ENCODE data around the gene EPB42. TPM values are rescaled to one million over a fixed set of nuclear protein-coding genes. Genes with fewer than 3 reads are reported as not detected.
"Not testable (repeated sequence)": the region's sequence is repeated elsewhere in the genome, so short reads cannot be mapped to it uniquely, and the experiment has no call there.

Gene EPB42
- total RNA-seq, 1 experiment from 2014 or later = not detected

DNA sequence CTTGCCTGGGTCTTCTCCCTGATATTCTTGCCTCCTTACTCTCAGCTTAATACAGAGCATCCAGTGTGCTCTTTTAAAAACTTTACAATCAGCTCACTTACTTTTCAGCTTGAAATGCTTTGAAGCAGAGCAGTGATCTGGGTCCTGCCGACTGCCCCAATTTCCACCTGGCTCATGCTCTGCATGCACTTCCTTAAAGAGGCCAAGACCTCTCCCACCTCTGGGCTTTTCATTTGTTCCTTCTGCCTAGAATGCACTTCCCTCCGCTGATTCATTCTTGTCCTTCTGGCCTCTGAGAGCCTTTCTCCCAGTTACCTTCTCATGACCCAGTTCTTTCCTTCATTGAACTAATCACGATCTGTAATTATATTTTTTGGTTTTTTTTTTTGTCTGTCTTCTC lies 37.5 kb downstream of the EPB42 start:
- POLR2A ChIA-PET (ENCODE audit: unreplicated experiment) = interaction anchor here (0.5 kb wide), 1 partner anchor 947 kb away, joined by 3 read pairs; no protein-coding TSS in a partner anchor

DNA sequence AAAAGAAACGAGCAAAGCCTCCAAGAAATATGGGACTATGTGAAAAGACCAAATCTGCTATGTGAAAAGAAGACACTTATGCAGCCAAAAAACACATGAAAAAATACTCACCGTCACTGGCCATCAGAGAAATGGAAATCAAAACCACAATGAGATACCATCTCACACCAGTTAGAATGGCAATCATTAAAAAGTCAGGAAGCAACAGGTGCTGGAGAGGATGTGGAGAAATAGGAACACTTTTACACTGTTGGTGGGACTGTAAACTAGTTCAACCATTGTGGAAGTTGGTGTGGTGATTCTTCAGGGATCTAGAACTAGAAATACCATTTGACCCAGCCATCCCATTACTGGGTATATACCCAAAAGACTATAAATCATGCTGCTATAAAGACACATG lies 43.7 kb downstream of the EPB42 start:
- intact Hi-C loops (cut with micrococcal nuclease); ATAC-seq; H3K9me2 ChIP-seq (replicated peaks; ENCODE audit: low read length); H3K79me2 ChIP-seq (ENCODE audit: low read length); POLR2A ChIA-PET (ENCODE audit: unreplicated experiment); BruUV-seq (replicated peaks); DNase-seq; H3K4me1 ChIP-seq (ENCODE audit: insufficient read depth, low read length); H3K9ac ChIP-seq (ENCODE audit: low read length); H3K27ac ChIP-seq (ENCODE audit: low read length); H3F3A ChIP-seq (ENCODE audit: low read length, unreplicated experiment); H3K36me3 ChIP-seq (ENCODE audit: low read depth, low read length); H3K9me3 ChIP-seq (ENCODE audit: low read length); H3K4me2 ChIP-seq (ENCODE audit: low read length); H3K4me3 ChIP-seq (ENCODE audit: low read length); H4K20me1 ChIP-seq (ENCODE audit: low read length); H3K27me3 ChIP-seq (ENCODE audit: low read length); H2AFZ ChIP-seq (ENCODE audit: low read length); CTCF ChIA-PET: not testable (repeated sequence)

More for the DNA sequence above, 37.5 kb downstream of the EPB42 start:
- intact Hi-C loops (cut with micrococcal nuclease) = loop anchor here (10.0 kb wide), 2 partner anchors 78 to 478 kb away; partner anchors contain the start of gene UBR1
- H3K4me1 ChIP-seq (ENCODE audit: insufficient read depth, low read length) = peaks cover 24% of the 10 kb centered on the region
- no peaks in the 10 kb centered on the region for H3K9me2 ChIP-seq (replicated peaks; ENCODE audit: low read length)
- ATAC-seq (no peak), DNase-seq (no peak)
- no peak overlapping the region for H3K4me2 ChIP-seq (ENCODE audit: low read length)
- H3K9ac ChIP-seq (ENCODE audit: low read length) = no peak overlapping the region
- H3K27me3 ChIP-seq (ENCODE audit: low read length) = no peaks in the 10 kb centered on the region
- peaks cover 6% of the 10 kb centered on the region; the same call in 1 of the 2 replicates for H3K79me2 ChIP-seq (ENCODE audit: low read length)
- H2AFZ ChIP-seq (ENCODE audit: low read length) = no peak overlapping the region
- BruUV-seq (replicated peaks) = no TSS peak
- H3K4me3 ChIP-seq (ENCODE audit: low read length) = no peak overlapping the region
- no peaks in the 10 kb centered on the region; the same call in 1 of the 2 replicates for H3K36me3 ChIP-seq (ENCODE audit: low read depth, low read length)
- H4K20me1 ChIP-seq (ENCODE audit: low read length) = no peaks in the 10 kb centered on the region
- H3K9me3 ChIP-seq (ENCODE audit: low read length) = no peaks in the 10 kb centered on the region
- H3K27ac ChIP-seq (ENCODE audit: low read length) = no peak overlapping the region
- H3F3A ChIP-seq (ENCODE audit: low read length, unreplicated experiment) = no peaks in the 10 kb centered on the region
- CTCF ChIA-PET = no interaction called here
- TF ChIP-seq EZH2phosphoT487 (IDR thresholded peaks at IDR 0.05; ENCODE audit: borderline replicate concordance, low read length) (no peak), EZH2 (IDR thresholded peaks at IDR 0.05; ENCODE audit: low read length, unreplicated experiment) (no peak)
- TF ChIP-seq, protein P1, sequence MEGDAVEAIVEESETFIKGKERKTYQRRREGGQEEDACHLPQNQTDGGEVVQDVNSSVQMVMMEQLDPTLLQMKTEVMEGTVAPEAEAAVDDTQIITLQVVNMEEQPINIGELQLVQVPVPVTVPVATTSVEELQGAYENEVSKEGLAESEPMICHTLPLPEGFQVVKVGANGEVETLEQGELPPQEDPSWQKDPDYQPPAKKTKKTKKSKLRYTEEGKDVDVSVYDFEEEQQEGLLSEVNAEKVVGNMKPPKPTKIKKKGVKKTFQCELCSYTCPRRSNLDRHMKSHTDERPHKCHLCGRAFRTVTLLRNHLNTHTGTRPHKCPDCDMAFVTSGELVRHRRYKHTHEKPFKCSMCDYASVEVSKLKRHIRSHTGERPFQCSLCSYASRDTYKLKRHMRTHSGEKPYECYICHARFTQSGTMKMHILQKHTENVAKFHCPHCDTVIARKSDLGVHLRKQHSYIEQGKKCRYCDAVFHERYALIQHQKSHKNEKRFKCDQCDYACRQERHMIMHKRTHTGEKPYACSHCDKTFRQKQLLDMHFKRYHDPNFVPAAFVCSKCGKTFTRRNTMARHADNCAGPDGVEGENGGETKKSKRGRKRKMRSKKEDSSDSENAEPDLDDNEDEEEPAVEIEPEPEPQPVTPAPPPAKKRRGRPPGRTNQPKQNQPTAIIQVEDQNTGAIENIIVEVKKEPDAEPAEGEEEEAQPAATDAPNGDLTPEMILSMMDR (conservative IDR thresholded peaks at IDR 0.05; ENCODE audit: low read depth, low read length) = no peak

DNA sequence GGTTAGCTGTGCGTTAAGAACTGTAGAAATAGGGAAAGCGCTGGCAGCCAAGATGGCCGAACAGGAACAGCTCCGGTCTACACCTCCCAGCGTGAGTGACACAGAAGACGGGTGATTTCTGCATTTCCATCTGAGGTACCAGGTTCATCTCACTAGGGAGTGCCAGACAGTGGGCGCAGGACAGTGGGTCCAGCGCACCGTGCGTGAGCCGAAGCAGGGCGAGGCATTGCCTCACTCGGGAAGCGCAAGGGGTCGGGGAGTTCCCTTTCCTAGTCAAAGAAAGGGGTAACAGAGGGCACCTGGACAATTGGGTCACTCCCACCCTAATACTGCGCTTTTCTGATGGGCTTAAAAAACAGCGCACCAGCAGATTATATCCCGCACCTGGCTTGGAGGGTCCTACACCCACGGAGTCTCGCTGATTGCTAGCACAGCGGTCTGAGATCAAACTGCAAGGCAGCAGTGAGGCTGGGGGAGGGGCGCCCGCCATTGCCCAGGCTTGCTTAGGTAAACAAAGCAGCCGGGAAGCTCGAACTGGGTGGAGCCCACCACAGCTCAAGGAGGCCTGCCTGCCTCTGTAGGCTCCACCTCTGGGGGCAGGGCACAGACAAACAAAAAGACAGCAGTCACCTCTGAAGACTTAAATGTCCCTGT lies 45.0 kb downstream of the EPB42 start:
- CTCF ChIA-PET; H3K36me3 ChIP-seq (ENCODE audit: low read depth, low read length); H3K9ac ChIP-seq (ENCODE audit: low read length); H3F3A ChIP-seq (ENCODE audit: low read length, unreplicated experiment); H3K4me2 ChIP-seq (ENCODE audit: low read length); H3K27me3 ChIP-seq (ENCODE audit: low read length); H4K20me1 ChIP-seq (ENCODE audit: low read length); H3K9me2 ChIP-seq (replicated peaks; ENCODE audit: low read length); H3K79me2 ChIP-seq (ENCODE audit: low read length); ATAC-seq; H2AFZ ChIP-seq (ENCODE audit: low read length); DNase-seq; H3K27ac ChIP-seq (ENCODE audit: low read length); H3K9me3 ChIP-seq (ENCODE audit: low read length); POLR2A ChIA-PET (ENCODE audit: unreplicated experiment); H3K4me3 ChIP-seq (ENCODE audit: low read length); intact Hi-C loops (cut with micrococcal nuclease); BruUV-seq (replicated peaks); H3K4me1 ChIP-seq (ENCODE audit: insufficient read depth, low read length): not testable (repeated sequence)

All from PC-3 (cell line).